Panc1 (cell line): ENCODE results near the gene CRYZ.
A peak's percentile ranks its signal among the peaks of the same experiment; 100 is the strongest.

ENCODE experiments used
- CTCF ChIP-seq: fragments of 450-650 bp; IDR thresholded peaks from 2 replicates; pipeline ENCODE4 v1.5.1; 2017; ENCODE audit warnings: mild to moderate bottlenecking
- POLR2AphosphoS5 ChIP-seq: IDR thresholded peaks from 2 replicates; pipeline ENCODE4 v1.6.1; 2012; ENCODE audit warnings: mild to moderate bottlenecking, low read depth, low read length, moderate library complexity

DNA sequence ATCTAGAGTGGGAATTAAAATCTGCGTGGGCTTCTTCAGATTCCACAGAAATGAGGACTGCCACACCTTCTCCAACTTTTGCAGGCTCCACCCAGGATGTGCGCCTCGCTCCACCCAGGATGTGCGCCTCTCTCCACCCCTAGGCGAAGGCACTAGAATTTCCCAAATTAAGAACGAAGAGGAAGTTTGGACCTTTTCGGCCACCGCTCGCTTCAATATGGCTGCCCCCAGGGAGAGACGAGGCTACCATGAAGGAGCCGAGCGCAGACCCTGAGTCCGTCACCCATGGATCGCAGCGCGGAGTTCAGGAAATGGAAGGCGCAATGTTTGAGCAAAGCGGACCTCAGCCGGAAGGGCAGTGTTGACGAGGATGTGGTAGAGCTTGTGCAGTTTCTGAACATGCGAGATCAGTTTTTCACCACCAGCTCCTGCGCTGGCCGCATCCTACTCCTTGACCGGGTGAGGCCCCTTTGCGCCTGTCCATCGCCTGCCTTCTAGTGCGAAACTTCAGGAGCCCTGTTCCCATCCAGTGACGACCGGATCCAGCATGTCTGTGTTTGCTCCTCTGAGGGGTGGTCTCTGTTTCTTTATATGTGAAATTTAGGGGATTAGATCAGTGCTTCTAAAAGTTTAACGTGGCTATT, at the start of gene CRYZ, which contains the start of gene TYW3:
- TF ChIP-seq POLR2AphosphoS5: peak; percentile 85
- TF ChIP-seq CTCF: no peak
